GM23338 (cell line): ENCODE results near the gene GNB1. TPM values are rescaled to one million over a fixed set of nuclear protein-coding genes. Genes with fewer than 3 reads are reported as not detected.
A peak's percentile ranks its signal among the peaks of the same experiment; 100 is the strongest.

Source experiments
- ATAC-seq: fragments of 200-7000 bp; cut with Tn5 transposase; 3 replicates; pipeline ENCODE4 v1.9.1; 2020
- DNase-seq: peaks from one replicate; pipeline ENCODE4 v3.0.0-alpha.2; 2015; ENCODE audit warnings: low spot score
- H2AFZ ChIP-seq: fragments of 200-600 bp; sonication (generic); 2 replicates; pipeline ENCODE4 v1.8.0; 2016; ENCODE audit warnings: antibody characterized with exemption, mild to moderate bottlenecking, moderate library complexity
- H3F3A ChIP-seq: fragments of 200-600 bp; sonication (generic); replicated peaks from 2 replicates; pipeline ENCODE4 v1.8.0; 2017; ENCODE audit warnings: antibody characterized with exemption, mixed run types, low read depth
- H3K27ac ChIP-seq: fragments of 200-600 bp; sonication (generic); 2 replicates; pipeline ENCODE4 v1.6.1; 2016; ENCODE audit warnings: low read depth
- H3K27me3 ChIP-seq: fragments of 200-600 bp; sonication (generic); 2 replicates; pipeline ENCODE4 v1.8.0; 2016; ENCODE audit warnings: mild to moderate bottlenecking, mixed run types, moderate library complexity; ENCODE audit not compliant: insufficient read depth
- H3K36me3 ChIP-seq: fragments of 200-600 bp; sonication (generic); 2 replicates; pipeline ENCODE4 v1.8.0; 2016; ENCODE audit warnings: mild to moderate bottlenecking; ENCODE audit not compliant: insufficient read depth
- H3K4me1 ChIP-seq: fragments of 200-600 bp; sonication (generic); 2 replicates; pipeline ENCODE4 v1.8.0; 2016; ENCODE audit warnings: mild to moderate bottlenecking, moderate library complexity; ENCODE audit not compliant: insufficient read depth
- H3K4me2 ChIP-seq: fragments of 200-600 bp; sonication (generic); 2 replicates; pipeline ENCODE4 v1.7.1; 2017; ENCODE audit warnings: mixed run types
- H3K4me3 ChIP-seq: fragments of 200-600 bp; sonication (generic); 2 replicates; pipeline ENCODE4 v1.6.1; 2016; ENCODE audit warnings: mixed run types
- H3K79me2 ChIP-seq: fragments of 200-600 bp; sonication (generic); replicated peaks from 2 replicates; pipeline ENCODE4 v1.8.0; 2017; ENCODE audit warnings: mild to moderate bottlenecking; ENCODE audit not compliant: insufficient read depth
- H3K9me2 ChIP-seq: fragments of 200-600 bp; sonication (generic); 2 replicates; pipeline ENCODE4 v1.8.0; 2017; ENCODE audit not compliant: insufficient read depth
- H4K20me1 ChIP-seq: fragments of 200-600 bp; sonication (generic); replicated peaks from 2 replicates; pipeline ENCODE4 v1.8.0; 2017; ENCODE audit warnings: mild to moderate bottlenecking; ENCODE audit not compliant: insufficient read depth
- H3K27ac Mint-ChIP-seq: 2 replicates; pipeline ENCODE4 v1.8.0; 2020; ENCODE audit warnings: inconsistent platforms, mild to moderate bottlenecking, moderate library complexity, mixed read lengths
- H3K27me3 Mint-ChIP-seq: 3 replicates; pipeline ENCODE4 v1.8.0; 2022; ENCODE audit warnings: low read depth, mild to moderate bottlenecking, moderate library complexity, mixed read lengths, inconsistent platforms; ENCODE audit not compliant: insufficient read depth, poor library complexity
- H3K36me3 Mint-ChIP-seq: 3 replicates; pipeline ENCODE4 v1.8.0; 2021; ENCODE audit warnings: low read depth, mild to moderate bottlenecking, inconsistent platforms, moderate library complexity, mixed read lengths
- H3K4me1 Mint-ChIP-seq: 3 replicates; pipeline ENCODE4 v1.8.0; 2020; ENCODE audit warnings: mild to moderate bottlenecking, inconsistent platforms, mixed read lengths
- H3K4me3 Mint-ChIP-seq: 3 replicates; pipeline ENCODE4 v1.8.0; 2021; ENCODE audit warnings: moderate library complexity, mild to moderate bottlenecking, inconsistent platforms, mixed read lengths
- H3K9me3 Mint-ChIP-seq: 3 replicates; pipeline ENCODE4 v1.8.0; 2020; ENCODE audit warnings: moderate library complexity, mild to moderate bottlenecking, inconsistent platforms, mixed read lengths
- JUNB ChIP-seq: IDR thresholded peaks from one replicate; pipeline ENCODE4 v1.6.1; 2016; ENCODE audit warnings: antibody characterized with exemption; ENCODE audit not compliant: unreplicated experiment
- POLR2AphosphoS5 ChIP-seq: IDR thresholded peaks from 2 replicates; pipeline ENCODE4 v1.6.1; 2016; ENCODE audit warnings: antibody characterized with exemption, low read depth
- STAT1 ChIP-seq: IDR thresholded peaks from one replicate; pipeline ENCODE4 v1.6.1; 2016; ENCODE audit warnings: antibody characterized with exemption; ENCODE audit not compliant: unreplicated experiment
- ZNF331 ChIP-seq: fragments of 250-450 bp; sonication (Bioruptor Pico); IDR thresholded peaks from 2 replicates; pipeline ENCODE4 v1.5.0; 2020; ENCODE audit warnings: low read depth, mild to moderate bottlenecking, moderate library complexity
- polyA plus RNA-seq: library from polyadenylated mRNA; unstranded; fragments of >200 nt; fragmentation: Nextera tagmentation; extraction: Ambion mirVana; gene quantifications from 2 replicates; pipeline ENCODE4 v1.2.1, GENCODE V29; 2016
- total RNA-seq: library from RNA; depleted of rRNA; stranded (reverse); fragments of >200 nt; shearing (Covaris generic); gene quantifications from 2 replicates; pipeline ENCODE4 v1.2.3, GENCODE V29; 2014
- TF ChIP-seq, protein P1 (sequence below), 2 experiments: fragments of 200-600 bp in 1 of 2; sonication (generic) in 1 of 2; conservative IDR thresholded peaks; 2 replicates each; pipeline versions ENCODE4 v1.5.1 to v1.6.1; 2016 to 2017; ENCODE audit warnings: antibody characterized with exemption in 2 of 2, low read depth in 2 of 2, mild to moderate bottlenecking in 2 of 2, moderate library complexity in 1 of 2
- TF ChIP-seq, protein P2 (sequence below): IDR thresholded peaks from 2 replicates; pipeline ENCODE4 v1.6.1; 2016; ENCODE audit warnings: antibody characterized with exemption

Gene GNB1
- total and polyA plus RNA-seq, 2 experiments from 2014 or later = 65.4 to 138 TPM

DNA sequence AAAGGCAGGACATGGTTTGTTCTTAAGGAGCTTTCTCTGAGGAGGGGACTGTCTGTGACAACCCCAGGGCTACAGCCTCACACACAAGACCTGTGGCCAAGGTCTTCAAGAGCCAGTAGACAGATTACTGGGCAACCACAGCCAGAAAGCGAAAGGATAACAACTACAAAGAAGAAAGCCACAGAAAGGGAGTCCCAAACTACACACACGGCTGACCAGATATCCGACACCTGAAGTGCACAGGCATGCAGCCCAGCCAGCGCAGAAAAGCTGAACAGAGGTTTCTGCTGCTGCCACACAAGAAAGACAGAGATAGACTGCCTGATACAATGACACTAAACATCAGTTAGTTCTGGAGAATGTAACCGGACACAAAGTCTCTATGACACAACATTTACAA is 91.2 kb downstream of the GNB1 start:
- H3K4me1 Mint-ChIP-seq = no peaks in the 10 kb centered on the region
- DNase-seq = no peak
- Histone ChIP-seq H2AFZ (no peak overlapping the region), H3K79me2 (peaks cover 71% of the 10 kb centered on the region), H3F3A (peaks cover 41% of the 10 kb centered on the region), H3K4me3 (no peak overlapping the region), H3K4me2 (no peak overlapping the region), H3K9me2 (no peaks in the 10 kb centered on the region), H3K27me3 (no peaks in the 10 kb centered on the region), H3K36me3 (peaks cover 39% of the 10 kb centered on the region), H3K27ac (peak overlapping the region; percentile 24; the same call in 1 of the 2 replicates), H4K20me1 (peaks cover 24% of the 10 kb centered on the region), H3K4me1 (no peaks in the 10 kb centered on the region)
- no peak for ATAC-seq
- peak overlapping the region; percentile 29 for H3K27ac Mint-ChIP-seq
- no peaks in the 10 kb centered on the region for H3K9me3 Mint-ChIP-seq
- no peak overlapping the region for H3K4me3 Mint-ChIP-seq
- TF ChIP-seq, protein P1, sequence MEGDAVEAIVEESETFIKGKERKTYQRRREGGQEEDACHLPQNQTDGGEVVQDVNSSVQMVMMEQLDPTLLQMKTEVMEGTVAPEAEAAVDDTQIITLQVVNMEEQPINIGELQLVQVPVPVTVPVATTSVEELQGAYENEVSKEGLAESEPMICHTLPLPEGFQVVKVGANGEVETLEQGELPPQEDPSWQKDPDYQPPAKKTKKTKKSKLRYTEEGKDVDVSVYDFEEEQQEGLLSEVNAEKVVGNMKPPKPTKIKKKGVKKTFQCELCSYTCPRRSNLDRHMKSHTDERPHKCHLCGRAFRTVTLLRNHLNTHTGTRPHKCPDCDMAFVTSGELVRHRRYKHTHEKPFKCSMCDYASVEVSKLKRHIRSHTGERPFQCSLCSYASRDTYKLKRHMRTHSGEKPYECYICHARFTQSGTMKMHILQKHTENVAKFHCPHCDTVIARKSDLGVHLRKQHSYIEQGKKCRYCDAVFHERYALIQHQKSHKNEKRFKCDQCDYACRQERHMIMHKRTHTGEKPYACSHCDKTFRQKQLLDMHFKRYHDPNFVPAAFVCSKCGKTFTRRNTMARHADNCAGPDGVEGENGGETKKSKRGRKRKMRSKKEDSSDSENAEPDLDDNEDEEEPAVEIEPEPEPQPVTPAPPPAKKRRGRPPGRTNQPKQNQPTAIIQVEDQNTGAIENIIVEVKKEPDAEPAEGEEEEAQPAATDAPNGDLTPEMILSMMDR (conservative IDR thresholded peaks at IDR 0.05; ENCODE audit: low read depth in 2 of 2) = no peak
- TF ChIP-seq, protein P2, sequence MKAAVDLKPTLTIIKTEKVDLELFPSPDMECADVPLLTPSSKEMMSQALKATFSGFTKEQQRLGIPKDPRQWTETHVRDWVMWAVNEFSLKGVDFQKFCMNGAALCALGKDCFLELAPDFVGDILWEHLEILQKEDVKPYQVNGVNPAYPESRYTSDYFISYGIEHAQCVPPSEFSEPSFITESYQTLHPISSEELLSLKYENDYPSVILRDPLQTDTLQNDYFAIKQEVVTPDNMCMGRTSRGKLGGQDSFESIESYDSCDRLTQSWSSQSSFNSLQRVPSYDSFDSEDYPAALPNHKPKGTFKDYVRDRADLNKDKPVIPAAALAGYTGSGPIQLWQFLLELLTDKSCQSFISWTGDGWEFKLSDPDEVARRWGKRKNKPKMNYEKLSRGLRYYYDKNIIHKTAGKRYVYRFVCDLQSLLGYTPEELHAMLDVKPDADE = no peak
- TF ChIP-seq STAT1 (no peak), ZNF331 (CRISPR knock-in tag) (no peak)
- H3K27me3 Mint-ChIP-seq = peaks cover 2% of the 10 kb centered on the region
- H3K36me3 Mint-ChIP-seq = peaks cover 71% of the 10 kb centered on the region

DNA sequence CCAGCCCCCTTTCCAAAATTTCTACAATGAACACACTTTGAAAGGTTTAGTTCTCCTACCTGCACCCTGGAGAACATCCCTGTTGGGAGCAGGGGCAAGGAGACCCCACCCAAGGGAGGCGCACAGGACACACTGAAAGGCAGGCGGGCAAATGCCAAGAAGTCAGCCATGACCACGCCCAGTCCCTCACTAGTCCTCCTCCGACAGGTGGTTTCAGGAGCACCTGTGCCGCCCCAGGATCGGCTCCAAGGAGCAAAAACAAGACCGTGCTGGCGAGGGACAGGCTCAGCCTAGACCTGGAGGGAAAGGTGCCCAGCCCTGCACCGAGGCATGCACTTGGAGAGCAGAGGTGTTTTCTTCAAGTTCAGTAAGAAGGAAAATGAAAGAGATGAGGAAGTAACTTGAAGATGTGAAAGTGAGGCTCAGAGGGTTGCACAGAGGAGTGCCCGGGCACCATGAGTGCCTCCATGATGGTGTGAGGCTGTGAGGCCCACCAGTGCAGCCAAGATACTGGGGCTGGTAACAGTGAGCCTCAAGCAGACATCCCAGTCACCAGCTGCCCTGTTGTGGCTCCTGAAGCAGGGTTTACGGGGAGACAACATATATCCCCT is 93.1 kb downstream of the GNB1 start:
- Mint-ChIP-seq H3K36me3 (peaks cover 74% of the 10 kb centered on the region), H3K27me3 (peaks cover 2% of the 10 kb centered on the region), H3K9me3 (no peaks in the 10 kb centered on the region), H3K4me1 (no peaks in the 10 kb centered on the region), H3K4me3 (no peak overlapping the region), H3K27ac (no peak overlapping the region)
- Histone ChIP-seq H3K79me2 (peaks cover 59% of the 10 kb centered on the region), H4K20me1 (peaks cover 26% of the 10 kb centered on the region), H3F3A (peaks cover 42% of the 10 kb centered on the region), H3K4me2 (no peak overlapping the region), H3K27ac (no peak overlapping the region), H3K36me3 (peaks cover 40% of the 10 kb centered on the region), H3K4me3 (no peak overlapping the region), H3K9me2 (no peaks in the 10 kb centered on the region), H3K4me1 (no peaks in the 10 kb centered on the region), H2AFZ (no peak overlapping the region), H3K27me3 (no peaks in the 10 kb centered on the region)
- TF ChIP-seq STAT1 (no peak), POLR2AphosphoS5 (no peak)
- no peak for ATAC-seq
- no peak for DNase-seq

DNA sequence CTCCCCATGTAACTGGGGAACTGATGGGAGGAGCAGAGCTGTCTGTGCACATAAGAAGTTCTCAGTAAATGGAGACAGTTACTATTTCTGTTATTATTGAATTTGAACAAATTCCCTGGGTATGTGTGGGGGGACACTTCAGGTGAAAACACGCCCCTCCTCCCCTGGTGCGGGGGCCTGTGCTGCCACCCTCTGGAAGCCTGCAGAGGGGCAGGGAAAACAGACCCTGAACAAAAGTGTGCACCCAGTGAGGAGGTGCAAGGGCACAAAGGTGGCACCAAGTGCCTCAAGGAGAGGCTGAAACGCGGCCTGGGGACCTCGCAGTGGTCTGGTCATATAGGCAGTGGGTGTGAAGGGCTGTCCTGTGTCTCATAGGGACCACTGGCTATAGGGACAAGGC is 94.4 kb downstream of the GNB1 start:
- Mint-ChIP-seq H3K9me3 (no peaks in the 10 kb centered on the region), H3K4me3 (no peak overlapping the region), H3K27me3 (peaks cover 2% of the 10 kb centered on the region), H3K27ac (no peak overlapping the region), H3K36me3 (peaks cover 75% of the 10 kb centered on the region), H3K4me1 (no peaks in the 10 kb centered on the region)
- Histone ChIP-seq H3K79me2 (peaks cover 52% of the 10 kb centered on the region), H3K27ac (no peak overlapping the region), H3K9me2 (no peaks in the 10 kb centered on the region), H4K20me1 (peaks cover 25% of the 10 kb centered on the region), H3K4me2 (no peak overlapping the region), H2AFZ (no peak overlapping the region), H3K4me1 (no peaks in the 10 kb centered on the region), H3K27me3 (no peaks in the 10 kb centered on the region), H3F3A (peaks cover 42% of the 10 kb centered on the region; the same call in 1 of the 2 replicates), H3K4me3 (no peak overlapping the region), H3K36me3 (peaks cover 41% of the 10 kb centered on the region)
- ATAC-seq = peak; percentile 49; the same call in 2 of the 3 replicates
- no peak for TF ChIP-seq JUNB
- TF ChIP-seq, protein P1 (conservative IDR thresholded peaks at IDR 0.05; ENCODE audit: low read depth in 2 of 2) = peak; percentile 43 to 59; a peak in 3 of 4 replicates
- DNase-seq = peak; percentile 27
